Lower lobe of right lung (tissue), 2 donors: ENCODE measurements around the gene CRYGA. TPM values are rescaled to one million over a fixed set of nuclear protein-coding genes. Genes with fewer than 3 reads are reported as not detected.

Experiments
- ATAC-seq, 2 donors: fragments of 200-7000 bp; cut with Tn5 transposase; one replicate each; pipeline ENCODE4 v1.9.1; 2020 to 2022; ENCODE audit warnings: mild to moderate bottlenecking in 2 of 2, moderate library complexity in 2 of 2
- DNase-seq: peaks from one replicate; pipeline ENCODE4 v3.0.0-alpha.2; 2020
- H3K27ac ChIP-seq: fragments of 200-600 bp; one replicate; pipeline ENCODE4 v1.8.0; 2022
- H3K27me3 ChIP-seq: fragments of 200-600 bp; one replicate; pipeline ENCODE4 v1.8.0; 2022; ENCODE audit warnings: low read depth
- H3K36me3 ChIP-seq: fragments of 200-600 bp; one replicate; pipeline ENCODE4 v1.8.0; 2022; ENCODE audit warnings: mild to moderate bottlenecking
- H3K4me1 ChIP-seq: fragments of 200-600 bp; one replicate; pipeline ENCODE4 v1.8.0; 2022
- H3K4me3 ChIP-seq: fragments of 200-600 bp; one replicate; pipeline ENCODE4 v1.8.0; 2022; ENCODE audit warnings: mild to moderate bottlenecking
- H3K9me3 ChIP-seq: fragments of 200-600 bp; one replicate; pipeline ENCODE4 v1.8.0; 2022
- CTCF ChIP-seq: fragments of 200-600 bp; IDR thresholded peaks from one replicate; pipeline ENCODE4 v1.8.0; 2022; ENCODE audit warnings: antibody characterized with exemption, mild to moderate bottlenecking
- intact Hi-C: fragments of 100-400 bp; cut with DNase I; formaldehyde crosslinking; loops from one replicate; pipeline ENCODE4 v1.11.0; 2022
- long read RNA-seq: library from polyadenylated mRNA; unstranded; transcript quantifications from one replicate; pipeline ENCODE4 v2.0.0, GENCODE V29; 2021
- total RNA-seq: library from RNA; stranded (reverse); fragmentation: NEBNext Ultra II Directional; extraction: Animal tissue kit (Norgen Biotek cat#: 25700); gene quantifications from one replicate; pipeline ENCODE4 v1.2.1, GENCODE V29; 2021
- donor health status: DM: no; HTN: yes; CAD: no; lungs with severe emphysema.

CRYGA gene
- not detected for total RNA-seq
- long read RNA-seq, result 0 reads

- H3K9me3 ChIP-seq, result no peaks in the 10 kb centered on the region
- no peaks in the 10 kb centered on the region for H3K27me3 ChIP-seq
- no peak within 1 kb of the TSS for H3K4me3 ChIP-seq
- no peak within 1 kb of the TSS for H3K27ac ChIP-seq
- H3K4me1 ChIP-seq, result no peaks in the 10 kb centered on the region
- ATAC-seq, result no peak
- H3K36me3 ChIP-seq, result no peaks in the 10 kb centered on the region
- no peak for TF ChIP-seq CTCF
- no peak for DNase-seq
- intact Hi-C loops, result no loop called here
Observed at GRCh38 chr2:208163489-208163888, at the start of gene CRYGA. CRYGA (minus strand) TSS chr2:208163589; CDS start chr2:208163556, 33 bp downstream.

GRCh38 chr2:208210688-208211451 lies 47.5 kb upstream of the CRYGA start:
- no peak overlapping the region for H3K27ac ChIP-seq
- DNase-seq, result no peak
- TF ChIP-seq CTCF, result no peak
- no peaks in the 10 kb centered on the region for H3K9me3 ChIP-seq
- H3K4me1 ChIP-seq, result no peaks in the 10 kb centered on the region
- no peak overlapping the region for H3K4me3 ChIP-seq
- no peaks in the 10 kb centered on the region for H3K36me3 ChIP-seq
- ATAC-seq, result no peak
- no peaks in the 10 kb centered on the region for H3K27me3 ChIP-seq
- intact Hi-C loops, result no loop called here

- H3K4me3 ChIP-seq, result no peak overlapping the region
- H3K9me3 ChIP-seq, result no peaks in the 10 kb centered on the region
- no peaks in the 10 kb centered on the region for H3K4me1 ChIP-seq
- no peaks in the 10 kb centered on the region for H3K27me3 ChIP-seq
- no peak overlapping the region for H3K27ac ChIP-seq
- H3K36me3 ChIP-seq, result no peaks in the 10 kb centered on the region
- ATAC-seq (no peak), DNase-seq (no peak)
- intact Hi-C loops, result no loop called here
- TF ChIP-seq CTCF, result no peak
Observed at GRCh38 chr2:208208335-208209085, 45.1 kb upstream of the CRYGA start.

- H3K36me3 ChIP-seq, result no peaks in the 10 kb centered on the region
- no peaks in the 10 kb centered on the region for H3K4me1 ChIP-seq
- H3K9me3 ChIP-seq, result no peaks in the 10 kb centered on the region
- intact Hi-C loops, result no loop called here
- ATAC-seq (no peak), DNase-seq (no peak)
- no peak for TF ChIP-seq CTCF
- H3K27me3 ChIP-seq, result no peaks in the 10 kb centered on the region
- no peak overlapping the region for H3K4me3 ChIP-seq
- no peak overlapping the region for H3K27ac ChIP-seq
Observed at GRCh38 chr2:208207769-208208168, 44.4 kb upstream of the CRYGA start.

- no peak for DNase-seq
- intact Hi-C loops, result no loop called here
- ATAC-seq, result no peak
- Histone ChIP-seq H3K9me3 (no peaks in the 10 kb centered on the region), H3K4me1 (no peaks in the 10 kb centered on the region), H3K27me3 (no peaks in the 10 kb centered on the region), H3K27ac (no peak overlapping the region), H3K36me3 (no peaks in the 10 kb centered on the region), H3K4me3 (no peak overlapping the region)
- no peak for TF ChIP-seq CTCF
Observed at GRCh38 chr2:208204166-208204565, 40.8 kb upstream of the CRYGA start.
